Measurements from ENCODE around the gene KCNMB2. TPM values are rescaled to one million over a fixed set of nuclear protein-coding genes. Genes with fewer than 3 reads are reported as not detected.

Gene KCNMB2
- total RNA-seq, 1 donor = not detected

DNA sequence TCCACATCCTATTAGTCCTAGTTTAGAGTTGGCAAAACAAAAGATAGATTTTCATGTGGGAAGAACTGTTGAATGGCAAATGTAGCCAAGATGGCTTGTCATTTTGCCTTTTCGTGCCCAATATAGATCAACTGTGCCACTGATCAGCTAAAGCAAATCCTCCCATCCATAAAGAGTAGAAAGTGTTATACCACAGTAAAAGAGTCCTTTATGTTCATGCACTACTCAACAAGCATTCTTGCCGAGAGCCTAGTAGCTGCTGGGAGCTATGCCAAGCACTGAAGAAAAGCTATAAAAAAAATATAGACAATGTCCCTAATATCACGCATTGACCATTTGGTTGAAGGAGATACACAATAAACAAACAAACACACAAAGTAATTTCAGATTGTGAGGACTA, 225.2 kb downstream of the KCNMB2 start:
- no peak for DNase-seq (ENCODE audit: low read depth)
- H3K4me3 ChIP-seq (ENCODE audit: low read depth, low read length) = no peak overlapping the region
- TF ChIP-seq, protein P1, sequence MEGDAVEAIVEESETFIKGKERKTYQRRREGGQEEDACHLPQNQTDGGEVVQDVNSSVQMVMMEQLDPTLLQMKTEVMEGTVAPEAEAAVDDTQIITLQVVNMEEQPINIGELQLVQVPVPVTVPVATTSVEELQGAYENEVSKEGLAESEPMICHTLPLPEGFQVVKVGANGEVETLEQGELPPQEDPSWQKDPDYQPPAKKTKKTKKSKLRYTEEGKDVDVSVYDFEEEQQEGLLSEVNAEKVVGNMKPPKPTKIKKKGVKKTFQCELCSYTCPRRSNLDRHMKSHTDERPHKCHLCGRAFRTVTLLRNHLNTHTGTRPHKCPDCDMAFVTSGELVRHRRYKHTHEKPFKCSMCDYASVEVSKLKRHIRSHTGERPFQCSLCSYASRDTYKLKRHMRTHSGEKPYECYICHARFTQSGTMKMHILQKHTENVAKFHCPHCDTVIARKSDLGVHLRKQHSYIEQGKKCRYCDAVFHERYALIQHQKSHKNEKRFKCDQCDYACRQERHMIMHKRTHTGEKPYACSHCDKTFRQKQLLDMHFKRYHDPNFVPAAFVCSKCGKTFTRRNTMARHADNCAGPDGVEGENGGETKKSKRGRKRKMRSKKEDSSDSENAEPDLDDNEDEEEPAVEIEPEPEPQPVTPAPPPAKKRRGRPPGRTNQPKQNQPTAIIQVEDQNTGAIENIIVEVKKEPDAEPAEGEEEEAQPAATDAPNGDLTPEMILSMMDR (IDR thresholded peaks at IDR 0.05; ENCODE audit: insufficient read depth, low read length) = no peak

- DNase-seq (ENCODE audit: low read depth) = no peak
- H3K4me3 ChIP-seq (ENCODE audit: low read depth, low read length) = no peak overlapping the region
- TF ChIP-seq, protein P1 (IDR thresholded peaks at IDR 0.05; ENCODE audit: insufficient read depth, low read length) = no peak
Observed at GRCh38 chr3:178762385-178762784, 226.1 kb downstream of the KCNMB2 start.

DNA sequence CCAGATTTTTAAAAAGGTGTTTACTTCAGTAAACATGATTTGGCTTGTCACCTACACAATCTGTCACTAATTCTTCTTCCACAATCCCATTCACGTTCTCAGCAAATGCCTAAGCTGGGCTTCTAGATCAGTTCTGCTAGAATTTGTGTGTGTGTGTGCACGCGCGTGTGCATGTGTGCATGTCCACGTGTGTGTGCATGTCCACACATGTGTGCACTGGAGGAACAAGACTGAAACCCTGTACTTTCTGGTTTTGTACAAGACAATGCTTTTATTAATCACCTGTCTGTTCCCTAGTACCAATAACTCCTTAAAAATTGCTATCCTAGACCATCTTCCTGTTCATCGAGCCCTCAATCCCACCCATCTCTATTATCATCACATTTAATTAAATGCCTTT, 229.2 kb downstream of the KCNMB2 start:
- no peak overlapping the region for H3K4me3 ChIP-seq (ENCODE audit: low read depth, low read length)
- DNase-seq (ENCODE audit: low read depth) = no peak
- TF ChIP-seq, protein P1 (IDR thresholded peaks at IDR 0.05; ENCODE audit: insufficient read depth, low read length) = no peak

- no peak for DNase-seq (ENCODE audit: low read depth)
- H3K4me3 ChIP-seq (ENCODE audit: low read depth, low read length) = no peak overlapping the region
- TF ChIP-seq, protein P1 (IDR thresholded peaks at IDR 0.05; ENCODE audit: insufficient read depth, low read length) = no peak
Observed at GRCh38 chr3:178767581-178767980, 231.3 kb downstream of the KCNMB2 start.

GRCh38 chr3:178768072-178768864, 232.0 kb downstream of the KCNMB2 start:
- TF ChIP-seq, protein P1 (IDR thresholded peaks at IDR 0.05; ENCODE audit: insufficient read depth, low read length) = no peak
- no peak for DNase-seq (ENCODE audit: low read depth)
- H3K4me3 ChIP-seq (ENCODE audit: low read depth, low read length) = no peak overlapping the region

- DNase-seq (ENCODE audit: low read depth) = no peak
- TF ChIP-seq, protein P1 (IDR thresholded peaks at IDR 0.05; ENCODE audit: insufficient read depth, low read length) = no peak
- no peak overlapping the region for H3K4me3 ChIP-seq (ENCODE audit: low read depth, low read length)
Observed at GRCh38 chr3:178771511-178771910, 235.3 kb downstream of the KCNMB2 start.

All from fibroblast of the aortic adventitia (primary cell).